T-cell (primary cell): ENCODE measurements around the gene ZNF275. TPM values are rescaled to one million over a fixed set of nuclear protein-coding genes. Genes with fewer than 3 reads are reported as not detected.

Source experiments
- ATAC-seq, 4 experiments: fragments of 200-7000 bp in 3 of 4; fragments of 150-1000 bp in 1 of 4; cut with Tn5 transposase; replicated peaks in 1 of 4; 1 replicate in 3 of 4; 2 replicates in 1 of 4; pipeline ENCODE4 v1.10.0; 2021; ENCODE audit warnings: moderate library complexity in 3 of 4, mild to moderate bottlenecking in 2 of 4, moderate number of reproducible peaks in 1 of 4
- CTCF ChIA-PET, 2 donors: fragments of 300-600 bp; sonication (Branson Sonifier 250); formaldehyde crosslinking; loops; one replicate each; lab custom pipeline; 2022; ENCODE audit warnings: antibody characterized with exemption in 2 of 2; lab: Charles Lee
- POLR2A ChIA-PET, 2 donors: fragments of 300-600 bp; sonication (Branson Sonifier 250); formaldehyde crosslinking; loops; one replicate each; lab custom pipeline; 2022; ENCODE audit warnings: antibody characterized with exemption in 2 of 2; lab: Charles Lee
- DNase-seq, 35 experiments: peaks; one replicate each; pipeline versions ENCODE4 v3.0.0 to v3.0.0-alpha.2; 2013 to 2023
- H3K27ac ChIP-seq: one replicate; pipeline ENCODE4 v1.5.1; 2013; ENCODE audit warnings: low read length
- H3K27me3 ChIP-seq, 2 experiments: replicated peaks in 1 of 2; 1 replicate in 1 of 2; 2 replicates in 1 of 2; pipeline versions ENCODE4 v1.6.1 to v1.7.0; 2013; ENCODE audit warnings: low read length in 1 of 2, mixed read lengths in 1 of 2; ENCODE audit not compliant: control insufficient read depth in 2 of 2, insufficient read depth in 2 of 2; ENCODE audit errors: extremely low read depth in 1 of 2
- H3K36me3 ChIP-seq, 2 donors: 1 replicate in 1 of 2; 2 replicates in 1 of 2; pipeline versions ENCODE4 v1.6.1 to v1.7.0; 2013; ENCODE audit warnings: low read length in 1 of 2; ENCODE audit not compliant: control insufficient read depth in 2 of 2, insufficient read depth in 1 of 2; ENCODE audit errors: extremely low read depth in 1 of 2
- H3K4me1 ChIP-seq, 2 experiments: 1 replicate in 1 of 2; 2 replicates in 1 of 2; pipeline versions ENCODE4 v1.6.1 to v1.7.0; 2013; ENCODE audit warnings: low read length in 2 of 2, mixed read lengths in 1 of 2; ENCODE audit not compliant: insufficient read depth in 2 of 2, control insufficient read depth in 1 of 2; ENCODE audit errors: extremely low read depth in 1 of 2
- H3K4me3 ChIP-seq, 2 donors: 1 replicate in 1 of 2; 2 replicates in 1 of 2; pipeline versions ENCODE4 v1.5.1 to v1.7.0; 2013; ENCODE audit warnings: mild to moderate bottlenecking in 2 of 2, low read length in 1 of 2, moderate library complexity in 1 of 2; ENCODE audit not compliant: control insufficient read depth in 1 of 2; ENCODE audit errors: extremely low read depth in 1 of 2
- H3K9me3 ChIP-seq: 2 replicates; pipeline ENCODE4 v1.7.0; 2013
- H3K27ac Mint-ChIP-seq, 2 donors: one replicate each; pipeline ENCODE4 v1.8.0; 2020 to 2021; ENCODE audit warnings: mild to moderate bottlenecking in 2 of 2, mixed read lengths in 2 of 2
- H3K27me3 Mint-ChIP-seq, 2 donors: one replicate each; pipeline ENCODE4 v1.8.0; 2021 to 2022; ENCODE audit warnings: mixed read lengths in 2 of 2
- H3K36me3 Mint-ChIP-seq: one replicate; pipeline ENCODE4 v1.8.0; 2021; ENCODE audit warnings: mixed read lengths
- H3K4me1 Mint-ChIP-seq, 3 donors: one replicate each; pipeline ENCODE4 v1.8.0; 2020 to 2022; ENCODE audit warnings: mixed read lengths in 3 of 3, mild to moderate bottlenecking in 1 of 3
- H3K4me3 Mint-ChIP-seq, 3 donors: one replicate each; pipeline ENCODE4 v1.8.0; 2020 to 2022; ENCODE audit warnings: mild to moderate bottlenecking in 3 of 3, mixed read lengths in 3 of 3, moderate library complexity in 3 of 3
- H3K9me3 Mint-ChIP-seq, 3 donors: one replicate each; pipeline ENCODE4 v1.8.0; 2020 to 2022; ENCODE audit warnings: mixed read lengths in 3 of 3
- WGBS: methylation state at CpG from one replicate; pipeline ENCODE4 v1.1.5; 2013; ENCODE audit warnings: missing lambda C conversion rate; ENCODE audit not compliant: insufficient coverage; 5-methylcytosine and 5-hydroxymethylcytosine counted together
- total RNA-seq, 35 experiments: library from RNA in 6 of 35; stranded (reverse) in 6 of 35; fragments of 120-200 nt in 1 of 35; gene quantifications; one replicate each; pipeline versions ENCODE4 v1.2.1 to v1.2.4 and lab custom pipeline; 2013 to 2026

The ZNF275 gene
- total RNA-seq, 5 donors from 2014 or later (not counting 1 experiment from before 2014, with no cell fraction given) = 14.4 to 17.6 (median 17.0) TPM

- Histone ChIP-seq H3K27me3 (peaks cover 0 to 2% of the 10 kb centered on the region in 2 experiments), H3K9me3 (no peaks in the 10 kb centered on the region), H3K36me3 (no peaks in the 10 kb centered on the region), H3K4me3 (no peak overlapping the region), H3K4me1 (no peaks in the 10 kb centered on the region), H3K27ac (no peak overlapping the region)
- ATAC-seq (no peak), DNase-seq (no peak)
- Mint-ChIP-seq H3K27ac (no peak overlapping the region), H3K4me3 (no peak overlapping the region), H3K4me1 (peaks cover 0 to 1% (median 0%) of the 10 kb centered on the region in 3 donors), H3K36me3 (no peaks in the 10 kb centered on the region), H3K27me3 (peaks cover 1 to 18% of the 10 kb centered on the region in 2 donors), H3K9me3 (peaks cover 0 to 3% (median 0%) of the 10 kb centered on the region in 3 donors)
- WGBS = 97% methylated on average over 4 of the region's 5 CpGs
- CTCF ChIA-PET = no interaction called here
- POLR2A ChIA-PET = no interaction called here
These were observed 41.6 kb downstream of the ZNF275 start for GRCh38 chrX:153375571-153375970.

GRCh38 chrX:153377727-153378126 is 43.8 kb downstream of the ZNF275 start:
- ATAC-seq = no peak
- CTCF ChIA-PET = no interaction called here

GRCh38 chrX:153378607-153379006 is 44.7 kb downstream of the ZNF275 start:
- ATAC-seq (no peak), DNase-seq (no peak)
- no peak overlapping the region for H3K27ac Mint-ChIP-seq
- H3K36me3 Mint-ChIP-seq = no peaks in the 10 kb centered on the region
- Histone ChIP-seq H3K4me3 (no peak overlapping the region), H3K9me3 (no peaks in the 10 kb centered on the region), H3K4me1 (no peaks in the 10 kb centered on the region), H3K36me3 (no peaks in the 10 kb centered on the region), H3K27me3 (peaks cover 0 to 2% of the 10 kb centered on the region in 2 experiments), H3K27ac (no peak overlapping the region)
- ChIA-PET CTCF (no interaction called here), POLR2A (no interaction called here)
- peaks cover 0 to 5% of the 10 kb centered on the region in 2 donors for H3K27me3 Mint-ChIP-seq
- H3K4me1 Mint-ChIP-seq = no peaks in the 10 kb centered on the region
- no CpG with 5 or more reads among the region's 4 CpGs for WGBS
- no peak overlapping the region for H3K4me3 Mint-ChIP-seq
- peaks cover 0 to 3% (median 0%) of the 10 kb centered on the region in 3 donors for H3K9me3 Mint-ChIP-seq

More at GRCh38 chrX:153377727-153378126, 43.8 kb downstream of the ZNF275 start:
- Mint-ChIP-seq H3K4me1 (no peaks in the 10 kb centered on the region), H3K27me3 (peaks cover 0 to 7% of the 10 kb centered on the region in 2 donors), H3K9me3 (peaks cover 0 to 3% (median 0%) of the 10 kb centered on the region in 3 donors), H3K36me3 (no peaks in the 10 kb centered on the region), H3K4me3 (no peak overlapping the region), H3K27ac (no peak overlapping the region)
- no peaks in the 10 kb centered on the region for H3K9me3 ChIP-seq
- peaks cover 0 to 2% of the 10 kb centered on the region in 2 experiments for H3K27me3 ChIP-seq
- H3K27ac ChIP-seq = no peak overlapping the region
- H3K4me1 ChIP-seq = no peaks in the 10 kb centered on the region
- DNase-seq = no peak
- H3K36me3 ChIP-seq = no peaks in the 10 kb centered on the region
- WGBS = no CpG with 5 or more reads among the region's 3 CpGs
- H3K4me3 ChIP-seq = no peak overlapping the region
- POLR2A ChIA-PET = no interaction called here

GRCh38 chrX:153379508-153379907 is 45.6 kb downstream of the ZNF275 start:
- ChIA-PET CTCF (no interaction called here), POLR2A (no interaction called here)
- 77% methylated on average over 4 of the region's 9 CpGs for WGBS
- Histone ChIP-seq H3K36me3 (no peaks in the 10 kb centered on the region), H3K27ac (no peak overlapping the region), H3K4me3 (no peak overlapping the region), H3K9me3 (no peaks in the 10 kb centered on the region), H3K4me1 (no peaks in the 10 kb centered on the region), H3K27me3 (peaks cover 0 to 2% of the 10 kb centered on the region in 2 experiments)
- DNase-seq (no peak), ATAC-seq (no peak)
- Mint-ChIP-seq H3K4me3 (no peak overlapping the region), H3K9me3 (peaks cover 0 to 3% (median 0%) of the 10 kb centered on the region in 3 donors), H3K36me3 (no peaks in the 10 kb centered on the region), H3K4me1 (no peaks in the 10 kb centered on the region), H3K27ac (no peak overlapping the region), H3K27me3 (peaks cover 0 to 5% of the 10 kb centered on the region in 2 donors)

GRCh38 chrX:153379971-153380581 is 46.1 kb downstream of the ZNF275 start:
- no peaks in the 10 kb centered on the region for H3K4me1 ChIP-seq
- Mint-ChIP-seq H3K4me3 (no peak overlapping the region), H3K4me1 (no peaks in the 10 kb centered on the region), H3K9me3 (peaks cover 0 to 3% (median 0%) of the 10 kb centered on the region in 3 donors), H3K27me3 (peaks cover 0 to 5% of the 10 kb centered on the region in 2 donors), H3K27ac (no peak overlapping the region), H3K36me3 (no peaks in the 10 kb centered on the region)
- no peaks in the 10 kb centered on the region for H3K36me3 ChIP-seq
- DNase-seq (no peak), ATAC-seq (no peak)
- no peak overlapping the region for H3K4me3 ChIP-seq
- peaks cover 0 to 2% of the 10 kb centered on the region in 2 experiments for H3K27me3 ChIP-seq
- no peaks in the 10 kb centered on the region for H3K9me3 ChIP-seq
- WGBS = 96% methylated on average over 4 of the region's 13 CpGs
- POLR2A ChIA-PET = interaction anchor here in 1 of 2 donors (0.7 kb wide), 1 partner anchor 42 kb away, joined by 3 read pairs; no protein-coding TSS in a partner anchor
- CTCF ChIA-PET = no interaction called here
- H3K27ac ChIP-seq = no peak overlapping the region

- ATAC-seq (no peak), DNase-seq (no peak)
- no peak overlapping the region for H3K27ac ChIP-seq
- POLR2A ChIA-PET = interaction anchor here in 1 of 2 donors (0.7 kb wide), 1 partner anchor 43 kb away, joined by 3 read pairs; no protein-coding TSS in a partner anchor
- no peaks in the 10 kb centered on the region for H3K36me3 Mint-ChIP-seq
- H3K9me3 Mint-ChIP-seq = peaks cover 0 to 3% (median 0%) of the 10 kb centered on the region in 3 donors
- no peaks in the 10 kb centered on the region for H3K36me3 ChIP-seq
- H3K27me3 ChIP-seq = peaks cover 0 to 2% of the 10 kb centered on the region in 2 experiments
- WGBS = 92% methylated on average over 6 of the region's 9 CpGs
- CTCF ChIA-PET = no interaction called here
- H3K4me3 Mint-ChIP-seq = no peak overlapping the region
- peaks cover 0 to 5% of the 10 kb centered on the region in 2 donors for H3K27me3 Mint-ChIP-seq
- H3K4me3 ChIP-seq = no peak overlapping the region
- no peaks in the 10 kb centered on the region for H3K9me3 ChIP-seq
- H3K4me1 Mint-ChIP-seq = no peaks in the 10 kb centered on the region
- H3K4me1 ChIP-seq = no peaks in the 10 kb centered on the region
- no peak overlapping the region for H3K27ac Mint-ChIP-seq
These were observed 46.7 kb downstream of the ZNF275 start for GRCh38 chrX:153380691-153381090.
